Effector CD4-positive, alpha-beta T cell (primary cell): ENCODE data around the gene CD164.
"Not testable (repeated sequence)": the region's sequence is repeated elsewhere in the genome, so short reads cannot be mapped to it uniquely, and the experiment has no call there.

ENCODE experiments used
- DNase-seq: peaks from one replicate; pipeline ENCODE4 v3.0.0-alpha.2; 2020

Gene CD164

GRCh38 chr6:109373762-109374161, 8.5 kb downstream of the CD164 start:
- DNase-seq: no peak

GRCh38 chr6:109373331-109373730, 8.9 kb downstream of the CD164 start:
- no peak for DNase-seq

GRCh38 chr6:109372130-109372529, 10.1 kb downstream of the CD164 start:
- no peak for DNase-seq

- DNase-seq: no peak
Observed at GRCh38 chr6:109370792-109371191, 11.5 kb downstream of the CD164 start.

- DNase-seq: no peak
Observed at GRCh38 chr6:109370336-109370735, 11.9 kb downstream of the CD164 start.

GRCh38 chr6:109369728-109370127, 12.5 kb downstream of the CD164 start:
- no peak for DNase-seq

GRCh38 chr6:109364382-109365078, 17.7 kb downstream of the CD164 start:
- not testable (repeated sequence) for DNase-seq

GRCh38 chr6:109363753-109364152, 18.5 kb downstream of the CD164 start:
- DNase-seq: no peak

GRCh38 chr6:109362102-109362884, 20.0 kb downstream of the CD164 start:
- DNase-seq: no peak

GRCh38 chr6:109360791-109361190, 21.5 kb downstream of the CD164 start:
- no peak for DNase-seq

- DNase-seq: no peak
Observed at GRCh38 chr6:109360281-109360680, 22.0 kb downstream of the CD164 start.

GRCh38 chr6:109359248-109359647, 23.0 kb downstream of the CD164 start:
- DNase-seq: no peak

- no peak for DNase-seq
Observed at GRCh38 chr6:109358204-109358603, 24.1 kb downstream of the CD164 start.

- no peak for DNase-seq
Observed at GRCh38 chr6:109356237-109356636, 26.0 kb downstream of the CD164 start.

- DNase-seq: no peak
Observed at GRCh38 chr6:109351231-109352130, 30.8 kb downstream of the CD164 start.

GRCh38 chr6:109349419-109349987, 32.8 kb downstream of the CD164 start:
- no peak for DNase-seq

- DNase-seq: no peak
Observed at GRCh38 chr6:109348226-109348625, 34.0 kb downstream of the CD164 start.

GRCh38 chr6:109347779-109348178, 34.5 kb downstream of the CD164 start:
- no peak for DNase-seq

- DNase-seq: no peak
Observed at GRCh38 chr6:109345986-109346385, 36.3 kb downstream of the CD164 start.

GRCh38 chr6:109344226-109344625, 38.0 kb downstream of the CD164 start:
- no peak for DNase-seq

- no peak for DNase-seq
Observed at GRCh38 chr6:109343518-109343917, 38.7 kb downstream of the CD164 start.

- no peak for DNase-seq
Observed at GRCh38 chr6:109342911-109343310, 39.4 kb downstream of the CD164 start.

GRCh38 chr6:109342506-109342905, 39.8 kb downstream of the CD164 start:
- no peak for DNase-seq
